ENCODE measurements around the gene PLIN4. TPM values are rescaled to one million over a fixed set of nuclear protein-coding genes. Genes with fewer than 3 reads are reported as not detected.
"Not testable (repeated sequence)": the region's sequence is repeated elsewhere in the genome, so short reads cannot be mapped to it uniquely, and the experiment has no call there.

Gene PLIN4
- total and polyA plus RNA-seq, 4 donors = 0.30 to 3.2 (median 1.4) TPM

- no peak overlapping the region for H3K27ac ChIP-seq (ENCODE audit: low read depth, low read length)
- peaks cover 80% of the 10 kb centered on the region for H3K36me3 ChIP-seq (ENCODE audit: control insufficient read depth, insufficient read depth, low read length)
- no peaks in the 10 kb centered on the region for H3K4me1 ChIP-seq (ENCODE audit: control insufficient read depth, insufficient read depth, low read length)
- H3K27me3 ChIP-seq (ENCODE audit: control insufficient read depth, insufficient read depth, low read length) = no peaks in the 10 kb centered on the region
- DNase-seq (ENCODE audit: low read depth in 4 of 6, low spot score in 6 of 6) = no peak
- no peak overlapping the region for H3K4me3 ChIP-seq (ENCODE audit: low read depth, low read length)
- WGBS (ENCODE audit: insufficient coverage) = 83% methylated on average over 14 of the region's 14 CpGs
- no peaks in the 10 kb centered on the region for H3K9me3 ChIP-seq (ENCODE audit: control insufficient read depth, insufficient read depth, low read length)
Measured at GRCh38 chr19:4548238-4548584, 29.9 kb upstream of the PLIN4 start.

- H3K36me3 ChIP-seq (ENCODE audit: control insufficient read depth, insufficient read depth, low read length) = peaks cover 80% of the 10 kb centered on the region
- no peak overlapping the region for H3K4me3 ChIP-seq (ENCODE audit: low read depth, low read length)
- peak in 1 of 6 donors; percentile 14 for DNase-seq (ENCODE audit: low read depth in 4 of 6, low spot score in 6 of 6)
- H3K27ac ChIP-seq (ENCODE audit: low read depth, low read length) = no peak overlapping the region
- no peaks in the 10 kb centered on the region for H3K9me3 ChIP-seq (ENCODE audit: control insufficient read depth, insufficient read depth, low read length)
- WGBS (ENCODE audit: insufficient coverage) = 74% methylated on average over 31 of the region's 32 CpGs
- H3K4me1 ChIP-seq (ENCODE audit: control insufficient read depth, insufficient read depth, low read length) = no peaks in the 10 kb centered on the region
- H3K27me3 ChIP-seq (ENCODE audit: control insufficient read depth, insufficient read depth, low read length) = no peaks in the 10 kb centered on the region
Measured at GRCh38 chr19:4547303-4548237, 29.3 kb upstream of the PLIN4 start.

GRCh38 chr19:4543842-4544647 is 25.8 kb upstream of the PLIN4 start:
- no peak overlapping the region for H3K4me3 ChIP-seq (ENCODE audit: low read depth, low read length)
- no peak for DNase-seq (ENCODE audit: low read depth in 4 of 6, low spot score in 6 of 6)
- no peaks in the 10 kb centered on the region for H3K4me1 ChIP-seq (ENCODE audit: control insufficient read depth, insufficient read depth, low read length)
- H3K9me3 ChIP-seq (ENCODE audit: control insufficient read depth, insufficient read depth, low read length) = no peaks in the 10 kb centered on the region
- WGBS (ENCODE audit: insufficient coverage) = 93% methylated on average over 84 of the region's 87 CpGs
- H3K27ac ChIP-seq (ENCODE audit: low read depth, low read length) = no peak overlapping the region
- H3K27me3 ChIP-seq (ENCODE audit: control insufficient read depth, insufficient read depth, low read length) = no peaks in the 10 kb centered on the region
- H3K36me3 ChIP-seq (ENCODE audit: control insufficient read depth, insufficient read depth, low read length) = peaks cover 53% of the 10 kb centered on the region

GRCh38 chr19:4542896-4543841 is 24.9 kb upstream of the PLIN4 start:
- Histone ChIP-seq H3K4me3 (ENCODE audit: low read depth, low read length) (no peak overlapping the region), H3K27ac (ENCODE audit: low read depth, low read length) (no peak overlapping the region), H3K9me3 (ENCODE audit: control insufficient read depth, insufficient read depth, low read length) (no peaks in the 10 kb centered on the region), H3K4me1 (ENCODE audit: control insufficient read depth, insufficient read depth, low read length) (no peaks in the 10 kb centered on the region), H3K27me3 (ENCODE audit: control insufficient read depth, insufficient read depth, low read length) (no peaks in the 10 kb centered on the region), H3K36me3 (ENCODE audit: control insufficient read depth, insufficient read depth, low read length) (peaks cover 48% of the 10 kb centered on the region)
- 89% methylated on average over 54 of the region's 77 CpGs for WGBS (ENCODE audit: insufficient coverage)
- DNase-seq (ENCODE audit: low read depth in 4 of 6, low spot score in 6 of 6) = no peak

GRCh38 chr19:4541806-4542145 is 23.5 kb upstream of the PLIN4 start:
- H3K27me3 ChIP-seq (ENCODE audit: control insufficient read depth, insufficient read depth, low read length); DNase-seq (ENCODE audit: low read depth in 4 of 6, low spot score in 6 of 6): not testable (repeated sequence)
- WGBS (ENCODE audit: insufficient coverage) = 96% methylated on average over 11 of the region's 12 CpGs

GRCh38 chr19:4541114-4541805 is 23.0 kb upstream of the PLIN4 start:
- Histone ChIP-seq H3K4me3 (ENCODE audit: low read depth, low read length) (no peak overlapping the region), H3K27ac (ENCODE audit: low read depth, low read length) (no peak overlapping the region), H3K27me3 (ENCODE audit: control insufficient read depth, insufficient read depth, low read length) (no peaks in the 10 kb centered on the region), H3K36me3 (ENCODE audit: control insufficient read depth, insufficient read depth, low read length) (peaks cover 32% of the 10 kb centered on the region), H3K4me1 (ENCODE audit: control insufficient read depth, insufficient read depth, low read length) (peaks cover under 1% of the 10 kb centered on the region), H3K9me3 (ENCODE audit: control insufficient read depth, insufficient read depth, low read length) (no peaks in the 10 kb centered on the region)
- DNase-seq (ENCODE audit: low read depth in 4 of 6, low spot score in 6 of 6) = no peak
- 81% methylated on average over 9 of the region's 12 CpGs for WGBS (ENCODE audit: insufficient coverage)

More at GRCh38 chr19:4541806-4542145, 23.5 kb upstream of the PLIN4 start:
- not testable (repeated sequence) for H3K9me3 ChIP-seq (ENCODE audit: control insufficient read depth, insufficient read depth, low read length); H3K27ac ChIP-seq (ENCODE audit: low read depth, low read length); H3K4me1 ChIP-seq (ENCODE audit: control insufficient read depth, insufficient read depth, low read length); H3K4me3 ChIP-seq (ENCODE audit: low read depth, low read length)
- peaks cover 34% of the 10 kb centered on the region for H3K36me3 ChIP-seq (ENCODE audit: control insufficient read depth, insufficient read depth, low read length)

GRCh38 chr19:4539693-4540581 is 21.7 kb upstream of the PLIN4 start, which contains the start of gene LRG1:
TSS of gene LRG1 (minus strand) at chr19:4540036. CDS start at chr19:4540013, 23 bp downstream.
- H3K27ac ChIP-seq (ENCODE audit: low read depth, low read length) = no peak within 1 kb of the TSS
- 72% methylated on average over 9 of the region's 14 CpGs for WGBS (ENCODE audit: insufficient coverage)
- no peak for DNase-seq (ENCODE audit: low read depth in 4 of 6, low spot score in 6 of 6)

GRCh38 chr19:4539169-4539692 is 20.9 kb upstream of the PLIN4 start:
- Histone ChIP-seq H3K4me3 (ENCODE audit: low read depth, low read length) (no peak overlapping the region), H3K27me3 (ENCODE audit: control insufficient read depth, insufficient read depth, low read length) (no peaks in the 10 kb centered on the region), H3K4me1 (ENCODE audit: control insufficient read depth, insufficient read depth, low read length) (peaks cover 21% of the 10 kb centered on the region), H3K36me3 (ENCODE audit: control insufficient read depth, insufficient read depth, low read length) (peaks cover 17% of the 10 kb centered on the region), H3K27ac (ENCODE audit: low read depth, low read length) (no peak overlapping the region), H3K9me3 (ENCODE audit: control insufficient read depth, insufficient read depth, low read length) (no peaks in the 10 kb centered on the region)
- no peak for DNase-seq (ENCODE audit: low read depth in 4 of 6, low spot score in 6 of 6)
- WGBS (ENCODE audit: insufficient coverage) = 92% methylated on average over 2 of the region's 3 CpGs

More at GRCh38 chr19:4539693-4540581, 21.7 kb upstream of the PLIN4 start, which contains the start of gene LRG1:
- Histone ChIP-seq H3K9me3 (ENCODE audit: control insufficient read depth, insufficient read depth, low read length) (no peaks in the 10 kb centered on the region), H3K27me3 (ENCODE audit: control insufficient read depth, insufficient read depth, low read length) (no peaks in the 10 kb centered on the region), H3K4me3 (ENCODE audit: low read depth, low read length) (no peak within 1 kb of the TSS), H3K4me1 (ENCODE audit: control insufficient read depth, insufficient read depth, low read length) (peaks cover 14% of the 10 kb centered on the region), H3K36me3 (ENCODE audit: control insufficient read depth, insufficient read depth, low read length) (peaks cover 22% of the 10 kb centered on the region)
